Measurements from ENCODE around the gene TUFT1.
"Not testable (repeated sequence)": the region's sequence is repeated elsewhere in the genome, so short reads cannot be mapped to it uniquely, and the experiment has no call there.

The TUFT1 gene

DNA sequence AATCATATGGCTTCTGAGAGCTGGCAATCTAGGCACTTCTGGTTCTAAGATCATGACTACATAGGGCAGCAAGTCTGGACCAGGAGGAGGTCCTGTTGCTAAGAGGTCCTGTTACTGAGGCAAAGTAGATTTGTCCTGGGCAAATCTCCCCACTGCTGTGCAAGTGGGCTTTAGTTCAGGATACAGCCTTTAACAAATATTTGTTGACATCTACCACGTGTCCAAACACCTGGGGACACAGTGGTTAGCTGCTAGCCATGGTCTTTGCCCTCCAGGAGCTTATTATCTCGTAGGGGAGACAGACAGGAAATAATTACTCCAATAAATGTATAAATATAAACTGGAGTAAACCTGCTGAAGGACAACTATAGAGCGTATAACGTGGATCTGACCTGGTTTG is 25.7 kb upstream of the TUFT1 start:
- Histone ChIP-seq H3K27ac (ENCODE audit: low read length) (peak overlapping the region; percentile 35), H3K4me3 (ENCODE audit: low read length) (peak overlapping the region; percentile 82; the same call in 1 of the 2 replicates), H3K4me1 (ENCODE audit: insufficient read depth, low read length) (peaks cover 39% of the 10 kb centered on the region), H3K36me3 (ENCODE audit: insufficient read depth, low read depth, low read length) (peaks cover 12% of the 10 kb centered on the region), H3K27me3 (ENCODE audit: insufficient read depth, low read length) (peaks cover 12% of the 10 kb centered on the region; the same call in 1 of the 2 replicates), H3K9ac (ENCODE audit: low read depth, low read length) (peak overlapping the region; percentile 87; the same call in 1 of the 2 replicates), H3K9me3 (ENCODE audit: insufficient read depth, low read depth, low read length) (no peaks in the 10 kb centered on the region)

DNA sequence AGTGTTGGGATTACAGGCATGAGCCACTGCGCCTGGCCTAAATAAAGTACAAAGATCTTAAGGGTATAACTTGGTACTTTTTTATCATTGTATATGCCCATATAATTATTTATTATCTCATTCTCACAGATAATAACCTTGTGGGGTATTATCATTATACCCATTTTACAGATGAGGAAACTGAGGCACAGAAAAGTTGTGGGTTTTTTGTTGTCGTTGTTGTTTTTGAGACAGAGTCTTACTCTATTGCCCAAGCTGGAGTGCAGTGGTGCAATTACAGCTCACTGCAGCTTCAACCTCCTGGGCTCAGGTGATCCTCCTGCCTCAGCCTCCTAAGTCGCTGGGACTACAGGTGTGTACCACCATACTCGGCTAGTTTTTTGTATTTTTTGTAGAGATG is 24.8 kb upstream of the TUFT1 start:
- Histone ChIP-seq H3K9ac (ENCODE audit: low read depth, low read length) (no peak overlapping the region), H3K27ac (ENCODE audit: low read length) (no peak overlapping the region), H3K4me3 (ENCODE audit: low read length) (no peak overlapping the region), H3K4me1 (ENCODE audit: insufficient read depth, low read length) (peaks cover 38% of the 10 kb centered on the region), H3K36me3 (ENCODE audit: insufficient read depth, low read depth, low read length) (peaks cover 21% of the 10 kb centered on the region), H3K9me3 (ENCODE audit: insufficient read depth, low read depth, low read length) (no peaks in the 10 kb centered on the region), H3K27me3 (ENCODE audit: insufficient read depth, low read length) (peaks cover 12% of the 10 kb centered on the region; the same call in 1 of the 2 replicates)

DNA sequence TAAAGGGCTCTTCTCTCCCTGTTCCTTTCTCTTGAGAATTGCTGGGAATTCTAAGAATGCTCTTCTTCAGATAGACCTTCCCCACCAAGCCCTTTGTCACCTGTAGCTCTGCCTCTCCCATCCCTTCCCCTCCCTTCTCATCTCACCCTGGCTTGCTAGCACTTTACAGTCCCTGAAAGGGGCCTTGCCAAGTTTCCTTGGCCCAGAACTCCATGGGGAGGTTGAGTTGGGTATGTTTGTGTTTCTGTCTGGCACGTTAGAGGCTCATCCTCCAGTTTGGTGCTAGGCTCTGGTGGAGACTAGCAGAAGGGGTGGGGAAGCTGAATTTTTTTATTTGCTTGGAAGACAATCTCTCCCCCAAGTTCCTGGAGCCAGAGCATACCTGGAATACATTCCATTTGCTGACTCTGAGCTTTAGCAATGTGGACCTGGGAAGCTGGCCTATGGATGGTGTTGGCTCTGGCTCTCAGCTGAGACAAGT is 24.0 kb upstream of the TUFT1 start:
- Histone ChIP-seq H3K36me3 (ENCODE audit: insufficient read depth, low read depth, low read length) (peaks cover 29% of the 10 kb centered on the region), H3K4me1 (ENCODE audit: insufficient read depth, low read length) (peaks cover 35% of the 10 kb centered on the region), H3K9me3 (ENCODE audit: insufficient read depth, low read depth, low read length) (no peaks in the 10 kb centered on the region), H3K4me3 (ENCODE audit: low read length) (no peak overlapping the region), H3K27ac (ENCODE audit: low read length) (no peak overlapping the region), H3K9ac (ENCODE audit: low read depth, low read length) (peak overlapping the region; percentile 25; the same call in 1 of the 2 replicates), H3K27me3 (ENCODE audit: insufficient read depth, low read length) (peaks cover 12% of the 10 kb centered on the region; the same call in 1 of the 2 replicates)

DNA sequence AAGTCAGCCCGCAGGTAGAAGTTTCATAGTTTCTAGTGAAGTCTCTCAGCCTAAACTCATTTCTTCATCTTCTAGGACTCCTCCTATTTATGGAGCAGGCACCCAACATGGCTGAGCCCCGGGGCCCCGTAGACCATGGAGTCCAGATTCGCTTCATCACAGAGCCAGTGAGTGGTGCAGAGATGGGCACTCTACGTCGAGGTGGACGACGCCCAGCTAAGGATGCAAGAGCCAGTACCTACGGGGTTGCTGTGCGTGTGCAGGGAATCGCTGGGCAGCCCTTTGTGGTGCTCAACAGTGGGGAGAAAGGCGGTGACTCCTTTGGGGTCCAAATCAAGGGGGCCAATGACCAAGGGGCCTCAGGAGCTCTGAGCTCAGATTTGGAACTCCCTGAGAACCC is 21.7 kb upstream of the TUFT1 start:
- Histone ChIP-seq H3K36me3 (ENCODE audit: insufficient read depth, low read depth, low read length) (peaks cover 39% of the 10 kb centered on the region), H3K27ac (ENCODE audit: low read length) (no peak overlapping the region), H3K27me3 (ENCODE audit: insufficient read depth, low read length) (no peaks in the 10 kb centered on the region), H3K4me1 (ENCODE audit: insufficient read depth, low read length) (peaks cover 19% of the 10 kb centered on the region), H3K9me3 (ENCODE audit: insufficient read depth, low read depth, low read length) (no peaks in the 10 kb centered on the region), H3K4me3 (ENCODE audit: low read length) (no peak overlapping the region), H3K9ac (ENCODE audit: low read depth, low read length) (no peak overlapping the region)

DNA sequence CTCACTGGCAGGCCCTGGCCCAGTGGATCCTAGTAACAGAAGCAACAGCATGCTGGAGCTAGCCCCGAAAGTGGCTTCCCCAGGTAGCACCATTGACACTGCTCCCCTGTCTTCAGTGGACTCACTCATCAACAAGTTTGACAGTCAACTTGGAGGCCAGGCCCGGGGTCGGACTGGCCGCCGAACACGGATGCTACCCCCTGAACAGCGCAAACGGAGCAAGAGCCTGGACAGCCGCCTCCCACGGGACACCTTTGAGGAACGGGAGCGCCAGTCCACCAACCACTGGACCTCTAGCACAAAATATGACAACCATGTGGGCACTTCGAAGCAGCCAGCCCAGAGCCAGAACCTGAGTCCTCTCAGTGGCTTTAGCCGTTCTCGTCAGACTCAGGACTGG is 21.2 kb upstream of the TUFT1 start:
- no peak overlapping the region for H3K9ac ChIP-seq (ENCODE audit: low read depth, low read length)
- no peak overlapping the region for H3K4me3 ChIP-seq (ENCODE audit: low read length)
- peaks cover 14% of the 10 kb centered on the region for H3K4me1 ChIP-seq (ENCODE audit: insufficient read depth, low read length)
- H3K27me3 ChIP-seq (ENCODE audit: insufficient read depth, low read length), result no peaks in the 10 kb centered on the region
- no peak overlapping the region for H3K27ac ChIP-seq (ENCODE audit: low read length)
- no peaks in the 10 kb centered on the region for H3K9me3 ChIP-seq (ENCODE audit: insufficient read depth, low read depth, low read length)
- peaks cover 44% of the 10 kb centered on the region for H3K36me3 ChIP-seq (ENCODE audit: insufficient read depth, low read depth, low read length)

DNA sequence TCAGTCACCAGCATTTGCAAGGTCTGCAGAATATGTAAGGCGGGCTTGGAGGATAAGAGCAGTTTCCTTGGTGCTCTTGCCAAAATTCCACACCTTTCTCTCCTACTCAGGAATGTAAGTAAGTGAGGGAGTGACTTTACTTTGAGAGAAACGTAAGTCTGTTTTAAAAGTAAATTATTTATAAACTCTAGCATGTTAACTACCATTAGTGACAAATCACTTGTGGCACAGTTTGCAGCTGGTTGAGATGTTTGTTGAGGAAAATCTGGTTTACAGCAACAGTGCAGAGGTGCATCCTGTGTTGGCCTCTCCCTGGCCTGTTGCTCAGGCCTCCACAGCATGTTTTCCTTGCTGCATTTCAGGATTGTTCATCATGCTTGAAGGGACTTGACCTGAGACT is 20.4 kb upstream of the TUFT1 start:
- no peak overlapping the region for H3K4me3 ChIP-seq (ENCODE audit: low read length)

DNA sequence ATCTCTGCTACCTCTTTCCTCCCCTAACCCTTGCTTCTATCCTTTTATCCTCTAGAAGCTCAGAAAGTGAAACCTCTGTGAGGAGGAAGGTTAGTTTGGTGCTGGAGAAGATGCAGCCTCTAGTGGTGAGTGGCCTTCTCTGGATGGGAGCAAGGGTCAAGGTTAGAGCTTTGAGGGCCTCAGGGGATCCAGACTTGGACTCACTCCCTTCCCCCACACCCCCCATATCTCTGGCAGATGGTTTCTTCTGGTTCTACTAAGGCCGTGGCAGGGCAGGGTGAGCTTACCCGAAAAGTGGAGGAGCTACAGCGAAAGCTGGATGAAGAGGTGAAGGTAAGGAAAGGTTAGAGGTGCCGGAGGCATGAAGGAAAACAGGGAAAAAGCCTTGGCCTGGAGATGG is 19.8 kb upstream of the TUFT1 start:
- Histone ChIP-seq H3K9ac (ENCODE audit: low read depth, low read length) (no peak overlapping the region), H3K36me3 (ENCODE audit: insufficient read depth, low read depth, low read length) (peaks cover 58% of the 10 kb centered on the region), H3K9me3 (ENCODE audit: insufficient read depth, low read depth, low read length) (no peaks in the 10 kb centered on the region), H3K27ac (ENCODE audit: low read length) (no peak overlapping the region), H3K4me3 (ENCODE audit: low read length) (no peak overlapping the region), H3K27me3 (ENCODE audit: insufficient read depth, low read length) (no peaks in the 10 kb centered on the region), H3K4me1 (ENCODE audit: insufficient read depth, low read length) (peaks cover 8% of the 10 kb centered on the region)

More for the DNA sequence above, 20.4 kb upstream of the TUFT1 start:
- Histone ChIP-seq H3K36me3 (ENCODE audit: insufficient read depth, low read depth, low read length) (peaks cover 51% of the 10 kb centered on the region), H3K4me1 (ENCODE audit: insufficient read depth, low read length) (peaks cover 8% of the 10 kb centered on the region), H3K9ac (ENCODE audit: low read depth, low read length) (no peak overlapping the region), H3K27me3 (ENCODE audit: insufficient read depth, low read length) (no peaks in the 10 kb centered on the region), H3K9me3 (ENCODE audit: insufficient read depth, low read depth, low read length) (no peaks in the 10 kb centered on the region), H3K27ac (ENCODE audit: low read length) (no peak overlapping the region)

DNA sequence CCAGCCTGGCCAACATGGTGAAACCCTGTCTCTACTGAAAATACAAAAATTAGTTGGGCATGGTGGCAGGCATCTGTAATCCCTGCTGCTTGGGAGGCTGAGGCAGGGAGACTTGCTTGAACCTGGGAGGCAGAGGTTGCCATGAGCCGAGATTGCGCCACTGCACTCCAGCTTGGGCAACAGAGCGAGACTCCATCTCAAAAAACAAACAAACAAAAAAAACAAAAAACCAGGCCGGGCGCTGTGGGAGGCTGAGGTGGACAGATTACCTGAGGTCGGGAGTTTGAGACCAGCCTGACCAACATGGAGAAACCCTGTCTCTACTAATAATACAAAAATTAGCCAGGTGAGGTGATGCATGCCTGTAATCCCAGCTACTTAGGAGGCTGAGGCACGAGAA is 17.7 kb upstream of the TUFT1 start:
- peaks cover 69% of the 10 kb centered on the region for H3K36me3 ChIP-seq (ENCODE audit: insufficient read depth, low read depth, low read length)
- H3K27me3 ChIP-seq (ENCODE audit: insufficient read depth, low read length); H3K4me3 ChIP-seq (ENCODE audit: low read length): not testable (repeated sequence)

DNA sequence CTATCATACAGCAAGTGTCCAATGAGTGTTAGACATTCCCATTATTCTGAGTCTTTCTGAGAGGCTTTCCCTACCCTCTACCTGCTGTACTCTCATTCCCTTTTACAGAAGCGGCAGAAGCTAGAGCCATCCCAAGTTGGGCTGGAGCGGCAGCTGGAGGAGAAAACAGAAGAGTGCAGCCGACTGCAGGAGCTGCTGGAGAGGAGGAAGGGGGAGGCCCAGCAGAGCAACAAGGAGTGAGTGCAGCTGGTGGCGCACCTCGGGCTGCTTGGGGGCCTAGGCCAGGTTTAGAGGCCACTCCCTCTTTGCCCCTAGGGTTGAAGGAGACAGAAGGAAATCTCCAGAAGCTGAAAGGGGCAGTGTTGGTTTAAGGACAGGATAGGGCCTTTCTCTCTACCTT is 16.8 kb upstream of the TUFT1 start:
- no peaks in the 10 kb centered on the region for H3K9me3 ChIP-seq (ENCODE audit: insufficient read depth, low read depth, low read length)

More for the DNA sequence above, 17.7 kb upstream of the TUFT1 start:
- H3K9ac ChIP-seq (ENCODE audit: low read depth, low read length); H3K9me3 ChIP-seq (ENCODE audit: insufficient read depth, low read depth, low read length); H3K27ac ChIP-seq (ENCODE audit: low read length); H3K4me1 ChIP-seq (ENCODE audit: insufficient read depth, low read length): not testable (repeated sequence)

DNA sequence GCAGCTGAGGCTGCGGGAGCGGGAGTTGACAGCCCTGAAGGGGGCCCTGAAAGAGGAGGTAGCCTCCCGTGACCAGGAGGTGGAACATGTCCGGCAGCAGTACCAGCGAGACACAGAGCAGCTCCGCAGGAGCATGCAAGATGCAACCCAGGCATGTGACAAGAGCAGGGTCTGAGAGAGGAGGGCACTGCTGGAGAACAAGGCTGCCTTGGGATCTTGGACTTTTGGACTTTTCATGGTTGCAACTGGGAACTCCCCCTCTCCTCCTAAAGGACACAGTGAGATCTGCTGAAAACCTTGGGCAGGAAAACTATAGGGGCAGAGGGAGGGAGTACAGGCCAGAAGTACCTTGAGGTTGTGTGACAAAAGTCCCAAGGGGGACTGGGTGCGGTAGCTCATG is 15.4 kb upstream of the TUFT1 start:
- Histone ChIP-seq H3K4me1 (ENCODE audit: insufficient read depth, low read length) (peaks cover 3% of the 10 kb centered on the region; the same call in 1 of the 2 replicates), H3K9me3 (ENCODE audit: insufficient read depth, low read depth, low read length) (no peaks in the 10 kb centered on the region)

More for the DNA sequence above, 16.8 kb upstream of the TUFT1 start:
- no peak overlapping the region for H3K4me3 ChIP-seq (ENCODE audit: low read length)
- H3K36me3 ChIP-seq (ENCODE audit: insufficient read depth, low read depth, low read length), result peaks cover 70% of the 10 kb centered on the region
- H3K4me1 ChIP-seq (ENCODE audit: insufficient read depth, low read length), result peaks cover 3% of the 10 kb centered on the region; the same call in 1 of the 2 replicates
- no peak overlapping the region for H3K27ac ChIP-seq (ENCODE audit: low read length)
- no peaks in the 10 kb centered on the region for H3K27me3 ChIP-seq (ENCODE audit: insufficient read depth, low read length)
- no peak overlapping the region for H3K9ac ChIP-seq (ENCODE audit: low read depth, low read length)

DNA sequence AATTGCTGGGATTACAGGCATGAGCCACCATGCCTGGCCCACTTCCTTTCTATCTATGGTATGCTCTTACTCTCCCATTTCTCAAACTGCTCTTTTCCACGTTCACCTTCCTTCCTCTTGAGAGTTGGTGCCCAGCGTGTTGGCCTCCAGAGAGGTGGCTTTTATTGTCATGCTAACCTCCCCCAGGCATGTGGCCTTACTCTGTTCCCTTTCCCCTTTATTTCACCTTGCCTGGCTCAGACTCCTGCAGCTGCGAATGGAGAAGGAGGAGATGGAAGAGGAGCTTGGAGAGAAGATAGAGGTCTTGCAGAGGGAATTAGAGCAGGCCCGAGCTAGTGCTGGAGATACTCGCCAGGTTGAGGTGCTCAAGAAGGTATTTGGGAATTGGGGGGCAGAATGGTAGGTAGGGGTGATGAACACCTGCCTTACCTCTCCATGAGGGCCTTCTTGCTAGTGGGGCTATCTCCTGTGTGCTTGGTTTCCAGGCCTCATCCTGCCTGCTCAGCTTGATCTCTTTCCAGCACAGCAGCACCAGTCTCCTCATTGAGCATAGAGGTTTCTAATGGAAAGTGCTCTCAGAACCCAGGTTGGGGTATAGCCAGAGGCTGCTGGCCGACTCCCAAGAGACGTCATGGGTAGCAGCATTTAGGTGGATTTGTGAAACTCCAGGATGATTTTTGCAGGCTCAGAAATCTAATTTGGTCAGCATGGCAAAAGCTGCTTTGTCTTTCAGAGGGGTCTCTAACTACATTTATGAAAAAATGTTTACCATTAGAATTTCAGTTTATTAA is 13.2 kb upstream of the TUFT1 start:
- no peaks in the 10 kb centered on the region for H3K9me3 ChIP-seq (ENCODE audit: insufficient read depth, low read depth, low read length)
- H3K9ac ChIP-seq (ENCODE audit: low read depth, low read length), result no peak overlapping the region
- H3K27ac ChIP-seq (ENCODE audit: low read length), result no peak overlapping the region
- H3K27me3 ChIP-seq (ENCODE audit: insufficient read depth, low read length), result no peaks in the 10 kb centered on the region
- H3K4me1 ChIP-seq (ENCODE audit: insufficient read depth, low read length), result peaks cover 3% of the 10 kb centered on the region; the same call in 1 of the 2 replicates
- no peak overlapping the region for H3K4me3 ChIP-seq (ENCODE audit: low read length)
- H3K36me3 ChIP-seq (ENCODE audit: insufficient read depth, low read depth, low read length), result peaks cover 72% of the 10 kb centered on the region

More for the DNA sequence above, 15.4 kb upstream of the TUFT1 start:
- Histone ChIP-seq H3K27ac (ENCODE audit: low read length) (no peak overlapping the region), H3K27me3 (ENCODE audit: insufficient read depth, low read length) (no peaks in the 10 kb centered on the region), H3K9ac (ENCODE audit: low read depth, low read length) (no peak overlapping the region), H3K4me3 (ENCODE audit: low read length) (no peak overlapping the region), H3K36me3 (ENCODE audit: insufficient read depth, low read depth, low read length) (peaks cover 67% of the 10 kb centered on the region)

DNA sequence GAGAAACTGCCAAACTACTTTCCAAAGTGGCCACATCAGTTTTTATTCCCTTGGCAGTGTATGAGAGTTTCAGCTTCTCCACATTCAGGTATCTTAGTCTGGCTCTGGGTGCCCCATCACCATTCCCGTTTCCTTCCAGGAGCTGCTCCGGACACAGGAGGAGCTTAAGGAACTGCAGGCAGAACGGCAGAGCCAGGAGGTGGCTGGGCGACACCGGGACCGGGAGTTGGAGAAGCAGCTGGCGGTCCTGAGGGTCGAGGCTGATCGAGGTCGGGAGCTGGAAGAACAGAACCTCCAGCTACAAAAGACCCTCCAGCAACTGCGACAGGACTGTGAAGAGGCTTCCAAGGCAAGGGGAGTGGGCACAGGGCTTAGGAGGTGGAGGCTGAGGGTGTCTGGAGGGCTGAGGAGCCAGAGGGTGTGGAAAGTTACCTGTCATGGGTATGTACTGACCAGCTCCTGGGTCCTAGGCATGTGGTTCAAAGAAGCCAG is 10.9 kb upstream of the TUFT1 start:
- H3K4me1 ChIP-seq (ENCODE audit: insufficient read depth, low read length), result peaks cover 3% of the 10 kb centered on the region; the same call in 1 of the 2 replicates
- no peak overlapping the region for H3K27ac ChIP-seq (ENCODE audit: low read length)
- H3K9me3 ChIP-seq (ENCODE audit: insufficient read depth, low read depth, low read length), result no peaks in the 10 kb centered on the region
- H3K36me3 ChIP-seq (ENCODE audit: insufficient read depth, low read depth, low read length), result peaks cover 73% of the 10 kb centered on the region
- H3K27me3 ChIP-seq (ENCODE audit: insufficient read depth, low read length), result no peaks in the 10 kb centered on the region
- H3K9ac ChIP-seq (ENCODE audit: low read depth, low read length), result no peak overlapping the region
- no peak overlapping the region for H3K4me3 ChIP-seq (ENCODE audit: low read length)
